OCI-LY7 (cell line): ENCODE data around the gene SERF2. TPM values are rescaled to one million over a fixed set of nuclear protein-coding genes. Genes with fewer than 3 reads are reported as not detected.

Experiments
- BruUV-seq: library from RNA; stranded (reverse); fragments of 400-500 nt; replicated peaks from 2 replicates; lab custom pipeline; 2021; lab: Mats Ljungman, UMichigan
- CTCF ChIA-PET: fragments of 300-600 bp; sonication (Branson Sonifier 250); formaldehyde crosslinking; loops from one replicate; lab custom pipeline; 2022; ENCODE audit warnings: antibody characterized with exemption; ENCODE audit not compliant: unreplicated experiment; lab: Charles Lee
- POLR2A ChIA-PET: fragments of 300-600 bp; sonication (Branson Sonifier 250); formaldehyde crosslinking; loops from one replicate; lab custom pipeline; 2022; ENCODE audit warnings: antibody characterized with exemption; lab: Charles Lee
- DNase-seq: peaks from one replicate; pipeline ENCODE4 v3.0.0-alpha.2; 2015; ENCODE audit warnings: low spot score
- H2AFZ ChIP-seq: fragments of 200-600 bp; sonication (generic), shearing (Covaris generic); 2 replicates; pipeline ENCODE4 v1.6.1; 2014; ENCODE audit warnings: mild to moderate bottlenecking, antibody characterized with exemption, low read length, moderate library complexity
- H3K27ac ChIP-seq: fragments of 200-600 bp; sonication (generic); 2 replicates; pipeline ENCODE4 v1.5.1; 2014; ENCODE audit warnings: mixed run types, low read depth, mild to moderate bottlenecking, moderate library complexity, low read length, inconsistent platforms; ENCODE audit not compliant: poor library complexity, severe bottlenecking
- H3K36me3 ChIP-seq: fragments of 200-600 bp; sonication (generic); 2 replicates; pipeline ENCODE4 v1.6.1; 2014; ENCODE audit warnings: mild to moderate bottlenecking, antibody characterized with exemption, low read length, moderate library complexity, mixed read lengths; ENCODE audit not compliant: insufficient read depth
- H3K4me1 ChIP-seq: fragments of 200-600 bp; sonication (generic); 2 replicates; pipeline ENCODE4 v1.5.1; 2014; ENCODE audit warnings: mild to moderate bottlenecking, low read length; ENCODE audit not compliant: insufficient read depth, poor library complexity, severe bottlenecking
- H3K4me2 ChIP-seq: fragments of 200-600 bp; sonication (generic); 2 replicates; pipeline ENCODE4 v1.6.1; 2014; ENCODE audit warnings: mild to moderate bottlenecking, low read length
- H3K4me3 ChIP-seq: fragments of 200-600 bp; sonication (generic); 2 replicates; pipeline ENCODE4 v1.5.1; 2014; ENCODE audit warnings: mild to moderate bottlenecking, low read depth, low read length; ENCODE audit not compliant: poor library complexity, severe bottlenecking
- H3K79me2 ChIP-seq: fragments of 200-600 bp; sonication (generic); 2 replicates; pipeline ENCODE4 v1.6.1; 2016; ENCODE audit warnings: low read depth, mild to moderate bottlenecking, low read length, moderate library complexity, mixed read lengths; ENCODE audit not compliant: insufficient read depth
- H3K9me2 ChIP-seq: fragments of 200-600 bp; sonication (generic); 2 replicates; pipeline ENCODE4 v1.6.1; 2016; ENCODE audit warnings: mild to moderate bottlenecking, low read length, mixed read lengths; ENCODE audit not compliant: insufficient read depth
- H3K9me3 ChIP-seq: fragments of 200-600 bp; sonication (generic); 2 replicates; pipeline ENCODE4 v1.6.1; 2014; ENCODE audit warnings: mild to moderate bottlenecking, mixed run types, low read length, mixed read lengths
- H4K20me1 ChIP-seq: fragments of 200-600 bp; sonication (generic); 2 replicates; pipeline ENCODE4 v1.6.1; 2014; ENCODE audit warnings: mild to moderate bottlenecking, antibody characterized with exemption, low read length, moderate library complexity, mixed read lengths; ENCODE audit not compliant: insufficient read depth
- EZH2phosphoT487 ChIP-seq: fragments of 200-600 bp; sonication (generic); IDR thresholded peaks from 2 replicates; pipeline ENCODE4 v1.6.1; 2018; ENCODE audit warnings: low read depth, borderline replicate concordance, mild to moderate bottlenecking, mixed run types, antibody characterized with exemption, low read length, moderate library complexity, mixed read lengths
- intact Hi-C: fragments of 100-400 bp; cut with micrococcal nuclease; formaldehyde crosslinking; loops from one replicate; pipeline ENCODE4 v1.10.0; 2022; ENCODE audit not compliant: unreplicated experiment
- total RNA-seq, 2 experiments: library from RNA; depleted of rRNA in 1 of 2; stranded (reverse); fragments of >200 nt in 1 of 2; shearing (Covaris generic) in 1 of 2; gene quantifications; 2 replicates each; pipeline ENCODE4 v1.2.3, GENCODE V29; 2014 to 2022
- TF ChIP-seq, protein P1 (sequence below): fragments of 200-600 bp; sonication (generic); conservative IDR thresholded peaks from 2 replicates; pipeline ENCODE4 v1.5.1; 2014; ENCODE audit warnings: mild to moderate bottlenecking, antibody characterized with exemption, low read length, moderate library complexity, mixed read lengths

The SERF2 gene
- total RNA-seq, 2 experiments from 2014 or later, result 581 to 1,370 TPM

DNA sequence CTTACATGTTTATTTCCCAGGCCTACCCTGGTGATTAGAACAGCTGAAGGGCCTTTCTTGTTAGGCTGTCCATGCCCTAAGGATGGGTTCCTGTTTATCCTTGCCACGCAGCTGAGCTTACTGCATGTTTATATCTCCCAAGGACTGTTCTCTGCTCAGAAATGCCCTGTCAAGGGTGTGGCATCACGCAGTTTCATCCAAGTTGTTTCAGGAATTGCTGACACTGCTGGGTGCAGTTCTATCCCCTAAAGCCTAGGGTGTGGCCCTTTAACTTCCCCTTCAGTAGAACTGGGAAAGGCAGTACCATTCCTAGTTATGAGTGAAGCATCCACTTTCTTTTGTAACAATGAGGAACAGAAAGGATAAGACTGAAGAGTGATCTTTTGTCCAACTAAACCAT, 20.3 kb upstream of the SERF2 start:
- Histone ChIP-seq H3K9me2 (no peaks in the 10 kb centered on the region), H3K27ac (peak overlapping the region; percentile 18), H3K79me2 (peaks cover 54% of the 10 kb centered on the region), H3K4me2 (peak overlapping the region; percentile 35; the same call in 1 of the 2 replicates), H4K20me1 (peaks cover 41% of the 10 kb centered on the region), H2AFZ (no peak overlapping the region), H3K36me3 (peaks cover 91% of the 10 kb centered on the region), H3K4me1 (peaks cover 42% of the 10 kb centered on the region), H3K9me3 (no peaks in the 10 kb centered on the region), H3K4me3 (no peak overlapping the region)
- CTCF ChIA-PET, result no interaction called here
- POLR2A ChIA-PET, result interaction anchor here (0.5 to 1.7 kb wide), 7 partner anchors 13 to 249 kb away, joined by 3 to 9 read pairs (median 4); partner anchors contain the start of genes HYPK and SERINC4
- TF ChIP-seq, protein P1, sequence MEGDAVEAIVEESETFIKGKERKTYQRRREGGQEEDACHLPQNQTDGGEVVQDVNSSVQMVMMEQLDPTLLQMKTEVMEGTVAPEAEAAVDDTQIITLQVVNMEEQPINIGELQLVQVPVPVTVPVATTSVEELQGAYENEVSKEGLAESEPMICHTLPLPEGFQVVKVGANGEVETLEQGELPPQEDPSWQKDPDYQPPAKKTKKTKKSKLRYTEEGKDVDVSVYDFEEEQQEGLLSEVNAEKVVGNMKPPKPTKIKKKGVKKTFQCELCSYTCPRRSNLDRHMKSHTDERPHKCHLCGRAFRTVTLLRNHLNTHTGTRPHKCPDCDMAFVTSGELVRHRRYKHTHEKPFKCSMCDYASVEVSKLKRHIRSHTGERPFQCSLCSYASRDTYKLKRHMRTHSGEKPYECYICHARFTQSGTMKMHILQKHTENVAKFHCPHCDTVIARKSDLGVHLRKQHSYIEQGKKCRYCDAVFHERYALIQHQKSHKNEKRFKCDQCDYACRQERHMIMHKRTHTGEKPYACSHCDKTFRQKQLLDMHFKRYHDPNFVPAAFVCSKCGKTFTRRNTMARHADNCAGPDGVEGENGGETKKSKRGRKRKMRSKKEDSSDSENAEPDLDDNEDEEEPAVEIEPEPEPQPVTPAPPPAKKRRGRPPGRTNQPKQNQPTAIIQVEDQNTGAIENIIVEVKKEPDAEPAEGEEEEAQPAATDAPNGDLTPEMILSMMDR, result no peak
- no peak for TF ChIP-seq EZH2phosphoT487
- BruUV-seq, result no TSS peak
- no peak for DNase-seq
- intact Hi-C loops, result no loop called here

DNA sequence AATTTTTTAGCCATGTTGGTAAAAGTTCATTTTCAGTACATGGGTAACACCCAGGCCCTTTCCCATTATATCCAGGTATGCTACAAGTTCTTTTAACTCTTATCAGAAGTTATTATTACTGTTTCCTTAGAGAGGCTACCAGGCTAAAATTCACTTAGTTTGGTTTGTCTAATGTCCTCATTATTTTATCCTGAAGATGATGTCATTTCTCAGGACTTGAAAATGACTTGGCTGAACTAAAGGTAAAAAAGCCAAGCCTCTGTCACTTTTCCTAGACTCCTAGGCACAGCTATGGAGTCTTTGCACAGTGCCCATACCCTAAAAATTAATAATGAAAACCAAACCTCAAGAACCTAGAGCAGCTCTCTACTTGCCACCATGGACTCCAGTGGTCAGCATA, 19.5 kb upstream of the SERF2 start:
- Histone ChIP-seq H3K4me1 (peaks cover 44% of the 10 kb centered on the region), H3K36me3 (peaks cover 83% of the 10 kb centered on the region), H2AFZ (no peak overlapping the region), H4K20me1 (peaks cover 41% of the 10 kb centered on the region), H3K9me3 (no peaks in the 10 kb centered on the region), H3K79me2 (peaks cover 54% of the 10 kb centered on the region), H3K4me3 (no peak overlapping the region), H3K4me2 (peak overlapping the region; percentile 35; the same call in 1 of the 2 replicates), H3K27ac (peak overlapping the region; percentile 18), H3K9me2 (no peaks in the 10 kb centered on the region)
- intact Hi-C loops, result no loop called here
- no TSS peak for BruUV-seq
- POLR2A ChIA-PET, result interaction anchor here (1.7 to 7.0 kb wide), 2 partner anchors 16 to 27 kb away, joined by 5 to 98 read pairs; partner anchors contain the start of genes HYPK, SERF2 and SERINC4
- TF ChIP-seq, protein P1, result no peak
- no peak for TF ChIP-seq EZH2phosphoT487
- CTCF ChIA-PET, result no interaction called here
- no peak for DNase-seq

DNA sequence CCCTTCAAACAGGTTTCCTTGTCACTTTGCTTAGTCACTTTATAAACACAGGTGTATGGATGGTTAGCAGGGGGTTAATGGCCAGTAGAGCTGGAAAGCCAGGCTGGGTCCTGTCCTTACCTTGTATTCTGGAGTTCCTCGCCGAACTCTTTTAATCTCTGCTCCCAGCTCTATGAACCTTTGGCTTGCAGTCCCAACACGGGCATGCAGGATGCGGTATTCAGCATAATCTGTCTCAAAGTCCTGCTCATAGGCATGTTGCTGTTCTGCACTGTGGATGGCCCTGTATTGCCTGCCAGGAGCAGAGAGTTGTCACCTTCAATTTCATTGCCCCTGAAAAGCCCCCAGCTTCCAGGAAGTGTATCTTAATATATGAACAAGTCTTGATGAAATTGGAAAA, 18.1 kb upstream of the SERF2 start:
- Histone ChIP-seq H3K4me1 (peaks cover 55% of the 10 kb centered on the region), H3K4me3 (peak overlapping the region; percentile 79), H3K4me2 (peak overlapping the region; percentile 85), H3K27ac (peak overlapping the region; percentile 91), H3K9me2 (no peaks in the 10 kb centered on the region), H2AFZ (no peak overlapping the region), H4K20me1 (peaks cover 41% of the 10 kb centered on the region), H3K36me3 (peaks cover 69% of the 10 kb centered on the region), H3K79me2 (peaks cover 64% of the 10 kb centered on the region), H3K9me3 (no peaks in the 10 kb centered on the region)
- ChIA-PET CTCF (no interaction called here), POLR2A (interaction anchor here (1.3 to 7.0 kb wide), 3 partner anchors 15 to 28 kb away, joined by 3 to 98 read pairs (median 6); partner anchors contain the start of gene SERF2)
- intact Hi-C loops, result no loop called here
- DNase-seq, result no peak
- TF ChIP-seq, protein P1, result no peak
- no peak for TF ChIP-seq EZH2phosphoT487
- BruUV-seq, result no TSS peak
